Measurements from ENCODE around the gene OR52I1. TPM values are rescaled to one million over a fixed set of nuclear protein-coding genes. Genes with fewer than 3 reads are reported as not detected.

The OR52I1 gene
- polyA plus RNA-seq (2012; ENCODE audit: insufficient read length, low read depth) = not detected

DNA sequence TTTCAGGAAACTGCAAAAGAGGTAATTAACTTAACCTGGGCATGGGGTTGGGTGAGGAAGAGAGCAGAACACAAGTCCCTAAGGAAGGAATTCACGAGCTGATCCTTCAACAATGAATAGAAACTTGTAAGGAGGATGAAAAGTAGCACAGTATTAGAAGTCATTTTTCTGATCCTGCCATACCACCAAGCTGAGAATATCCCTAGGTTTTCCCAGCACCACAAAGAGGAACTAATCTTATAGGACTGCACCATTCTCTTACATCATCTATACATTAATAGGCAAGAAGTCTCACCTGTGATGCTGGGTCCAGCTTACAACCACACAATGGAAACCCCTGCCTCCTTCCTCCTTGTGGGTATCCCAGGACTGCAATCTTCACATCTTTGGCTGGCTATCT lies at the start of gene OR52I1:
TSS of gene OR52I1 (plus strand) at position 301 of the 400 bp plus-strand sequence. CDS start at position 301, 0 bp downstream.
- TF ChIP-seq REST (IDR thresholded peaks at IDR 0.05; ENCODE audit: insufficient read depth in 1 of 2, low read depth in 2 of 2, low read length in 2 of 2) = no peak
- no peak for TF ChIP-seq TAF1 (IDR thresholded peaks at IDR 0.05; ENCODE audit: borderline replicate concordance, insufficient read depth, low read length)

GRCh38 chr11:4544891-4545290 lies 48.9 kb upstream of the OR52I1 start, which contains the start of gene OR52M1:
Gene OR52M1 (plus strand): TSS chr11:4545191. CDS start chr11:4545191, 0 bp downstream.
- TF ChIP-seq SIN3A (IDR thresholded peaks at IDR 0.05; ENCODE audit: borderline replicate concordance, insufficient read depth, low read length) = no peak
- TF ChIP-seq FOXP2 (optimal IDR thresholded peaks at IDR 0.05; ENCODE audit: borderline replicate concordance, extremely low read depth, extremely low read length, insufficient read depth) = no peak
- no peak for TF ChIP-seq REST (IDR thresholded peaks at IDR 0.05; ENCODE audit: insufficient read depth in 1 of 2, low read depth in 2 of 2, low read length in 2 of 2)
- no peak for TF ChIP-seq POLR2AphosphoS5 (IDR thresholded peaks at IDR 0.05; ENCODE audit: low read depth, low read length)
- no peak for TF ChIP-seq TAF1 (IDR thresholded peaks at IDR 0.05; ENCODE audit: borderline replicate concordance, insufficient read depth, low read length)

GRCh38 chr11:4546878-4547277 lies 47.0 kb upstream of the OR52I1 start:
- no peak for TF ChIP-seq FOXP2 (optimal IDR thresholded peaks at IDR 0.05; ENCODE audit: borderline replicate concordance, extremely low read depth, extremely low read length, insufficient read depth)
- TF ChIP-seq POLR2AphosphoS5 (IDR thresholded peaks at IDR 0.05; ENCODE audit: low read depth, low read length) = no peak
- no peak for TF ChIP-seq REST (IDR thresholded peaks at IDR 0.05; ENCODE audit: insufficient read depth in 1 of 2, low read depth in 2 of 2, low read length in 2 of 2)
- TF ChIP-seq SIN3A (IDR thresholded peaks at IDR 0.05; ENCODE audit: borderline replicate concordance, insufficient read depth, low read length) = no peak
- TF ChIP-seq TAF1 (IDR thresholded peaks at IDR 0.05; ENCODE audit: borderline replicate concordance, insufficient read depth, low read length) = no peak

DNA sequence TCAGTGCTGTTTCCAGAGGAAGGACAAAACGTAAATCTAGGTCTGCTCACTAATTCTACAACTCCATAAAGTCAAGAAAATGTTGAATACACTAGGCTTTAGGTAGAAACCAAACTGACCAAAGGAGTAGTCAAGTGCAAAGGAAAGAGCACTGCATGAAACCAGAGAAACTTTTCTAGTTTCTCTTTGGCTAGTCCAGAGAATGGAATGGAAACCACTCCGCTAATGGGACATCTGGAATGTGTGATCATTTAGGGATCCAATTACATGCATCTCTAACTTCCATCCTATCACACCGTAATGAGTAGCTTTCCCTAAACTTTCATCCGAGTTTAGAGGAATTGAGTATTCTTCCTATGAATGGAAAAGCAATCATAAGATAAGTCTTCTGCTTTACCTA lies 46.4 kb upstream of the OR52I1 start:
- TF ChIP-seq SIN3A (IDR thresholded peaks at IDR 0.05; ENCODE audit: borderline replicate concordance, insufficient read depth, low read length) (no peak), POLR2AphosphoS5 (IDR thresholded peaks at IDR 0.05; ENCODE audit: low read depth, low read length) (no peak), FOXP2 (optimal IDR thresholded peaks at IDR 0.05; ENCODE audit: borderline replicate concordance, extremely low read depth, extremely low read length, insufficient read depth) (no peak), TAF1 (IDR thresholded peaks at IDR 0.05; ENCODE audit: borderline replicate concordance, insufficient read depth, low read length) (no peak), REST (IDR thresholded peaks at IDR 0.05; ENCODE audit: insufficient read depth in 1 of 2, low read depth in 2 of 2, low read length in 2 of 2) (no peak)
